Myometrial cell (primary cell): ENCODE measurements around the gene DDI1. TPM values are rescaled to one million over a fixed set of nuclear protein-coding genes. Genes with fewer than 3 reads are reported as not detected.

Experiments used
- total RNA-seq: library from RNA; depleted of rRNA; stranded (reverse); fragments of >200 nt; gene quantifications from 2 replicates; pipeline ENCODE4 v1.2.3, GENCODE V29; 2015

The DDI1 gene
- not detected in 2 replicates for total RNA-seq

GRCh38 chr11:104036588-104036987 lies at the start of gene DDI1:
Gene DDI1 (plus strand): TSS chr11:104036640. CDS start chr11:104036823, 183 bp downstream.

Other genes with a start within 250 kb of the DDI1 start
- 4.3 and 7.1 TPM in 2 replicates for gene PDGFD, start 127.5 kb downstream of the DDI1 start, total RNA-seq